Measurements from ENCODE around the gene DBN1. TPM values are rescaled to one million over a fixed set of nuclear protein-coding genes. Genes with fewer than 3 reads are reported as not detected.

Gene DBN1
- total and polyA plus RNA-seq, 2 of the 8 experiments (the other 6 are each of a cell fraction or from before 2014, with no cell fraction given): 168 to 333 TPM

DNA sequence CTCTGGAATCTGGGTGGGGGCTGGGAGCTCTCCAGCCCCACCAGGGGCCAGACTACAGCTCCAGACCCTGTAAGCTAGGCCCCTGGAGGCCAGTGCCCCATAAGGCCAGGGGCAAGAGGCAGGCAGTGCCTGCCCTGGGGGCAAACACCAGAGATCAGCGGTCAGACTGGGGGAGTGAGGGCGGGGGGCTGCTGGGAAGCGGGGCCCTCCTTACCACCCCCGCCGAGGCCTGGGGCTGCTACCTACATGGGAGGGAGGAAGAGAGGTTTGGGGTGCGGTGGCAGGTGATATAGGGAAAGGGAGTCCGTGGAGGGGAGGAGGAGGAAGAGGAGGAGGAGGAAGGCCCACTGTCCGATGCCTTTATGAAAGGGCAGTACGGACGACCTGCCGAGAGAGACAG, 14.1 kb downstream of the DBN1 start:
- Histone ChIP-seq H3K79me1 (ENCODE audit: low read depth, low read length) (peaks cover 3% of the 10 kb centered on the region; the same call in 1 of the 2 replicates), H3K23ac (ENCODE audit: insufficient read length) (no peak overlapping the region), H3K4me1 (replicated peaks in 1 of 4; ENCODE audit: control insufficient read depth in 3 of 4, insufficient read depth in 4 of 4, low read length in 3 of 4) (peaks cover 0 to 11% (median 5%) of the 10 kb centered on the region in 4 experiments; a peak in 4 of 7 replicates), H4K5ac (ENCODE audit: insufficient read length, low read depth, low read length) (no peak overlapping the region), H3K14ac (ENCODE audit: insufficient read length) (no peak overlapping the region), H4K20me1 (replicated peaks in 1 of 2; ENCODE audit: control insufficient read depth in 1 of 2, insufficient read depth in 2 of 2, low read length in 2 of 2) (peaks cover 27 to 41% of the 10 kb centered on the region in 2 experiments), H4K8ac (ENCODE audit: extremely low read depth, insufficient read depth, low read length) (no peak overlapping the region), H2BK120ac (replicated peaks; ENCODE audit: low read depth, low read length) (no peak overlapping the region), H3K9ac (replicated peaks in 1 of 4; ENCODE audit: extremely low read depth in 1 of 4, low read depth in 3 of 4, low read length in 3 of 4) (no peak overlapping the region), H3K18ac (ENCODE audit: extremely low read depth, low read length) (no peak overlapping the region), H3K36me3 (ENCODE audit: control insufficient read depth in 2 of 4, insufficient read depth in 4 of 4, low read length in 3 of 4) (peaks cover 22 to 61% (median 50%) of the 10 kb centered on the region in 4 experiments), H3K56ac (replicated peaks; ENCODE audit: insufficient read length, low read depth, low read length) (no peak overlapping the region), H3K4me3 (ENCODE audit: extremely low read depth in 1 of 4, insufficient read depth in 2 of 4, low read depth in 3 of 4, low read length in 4 of 4) (no peak overlapping the region), H3K23me2 (ENCODE audit: low read depth, low read length) (peaks cover 9% of the 10 kb centered on the region; the same call in 1 of the 2 replicates), H3K27ac (ENCODE audit: low read depth, low read length) (no peak overlapping the region), H2BK5ac (ENCODE audit: low read depth, low read length) (no peak overlapping the region), H2AK5ac (ENCODE audit: low read depth, low read length) (no peak overlapping the region), H2BK15ac (ENCODE audit: low read length) (no peak overlapping the region), H3K27me3 (replicated peaks in 1 of 4; ENCODE audit: control insufficient read depth in 3 of 4, extremely low read depth in 1 of 4, insufficient read depth in 3 of 4, low read length in 3 of 4) (no peaks in the 10 kb centered on the region), H3K4ac (replicated peaks; ENCODE audit: insufficient read length, low read depth, low read length) (no peak overlapping the region), H2BK12ac (ENCODE audit: low read depth, low read length) (no peak overlapping the region), H3K79me2 (ENCODE audit: control insufficient read depth in 1 of 2, insufficient read depth in 2 of 2, low read length in 2 of 2) (peaks cover 0 to 4% of the 10 kb centered on the region in 2 experiments; a peak in 2 of 4 replicates), H3K9me3 (ENCODE audit: insufficient read depth in 2 of 2, low read depth in 1 of 2, low read length in 1 of 2) (no peaks in the 10 kb centered on the region), H3K4me2 (ENCODE audit: insufficient read depth in 1 of 2, low read depth in 2 of 2, low read length in 2 of 2) (no peak overlapping the region), H2BK20ac (ENCODE audit: low read length) (no peak overlapping the region), H2AFZ (ENCODE audit: low read length) (no peak overlapping the region), H4K91ac (replicated peaks; ENCODE audit: insufficient read length, low read length) (no peak overlapping the region)
- TF ChIP-seq FOSL1 (IDR thresholded peaks at IDR 0.05; ENCODE audit: insufficient read depth, low read depth, low read length) (no peak), POLR2A (IDR thresholded peaks at IDR 0.05; ENCODE audit: control extremely low read depth in 1 of 2, low read depth in 2 of 2, low read length in 2 of 2) (0 out of 3 replicates have a peak, but pooled peaks of 1 of the 2 experiments have one; percentile 0)
- CTCF ChIA-PET (ENCODE audit: partially characterized antibody): interaction anchor here (1.4 to 5.5 kb wide), 4 partner anchors 12 to 81 kb away, joined by 3 to 64 read pairs (median 11); partner anchors contain the start of gene DBN1
- POLR2A ChIA-PET (ENCODE audit: partially characterized antibody): interaction anchor here (0.9 to 67.5 kb wide), 3 partner anchors 10 to 58 kb away, joined by 3 to 3349 read pairs (median 3349); partner anchors contain the start of genes DBN1, DDX41, DOK3 and PDLIM7
- DNase-seq (ENCODE audit: low read depth in 1 of 2, low spot score in 2 of 2): no peak
- no peak for FAIRE-seq
- 100% methylated on average over 5 of the region's 11 CpGs; no CpG with 5 or more reads in 1 of the 2 experiments for WGBS, 2 experiments (ENCODE audit: extremely low coverage in 1 of 2, insufficient coverage in 1 of 2, insufficient read length in 1 of 2, insufficient replicate concordance in 2 of 2, low coverage in 1 of 2, low lambda C conversion rate in 2 of 2, missing lambda C conversion rate in 1 of 2)
